Measurements from ENCODE around the gene ENOX1. TPM values are rescaled to one million over a fixed set of nuclear protein-coding genes. Genes with fewer than 3 reads are reported as not detected.

ENOX1 gene
- total and polyA plus RNA-seq, 9 of the 15 experiments (the other 6 are each of a cell fraction or from before 2014, with no cell fraction given): not detected

DNA sequence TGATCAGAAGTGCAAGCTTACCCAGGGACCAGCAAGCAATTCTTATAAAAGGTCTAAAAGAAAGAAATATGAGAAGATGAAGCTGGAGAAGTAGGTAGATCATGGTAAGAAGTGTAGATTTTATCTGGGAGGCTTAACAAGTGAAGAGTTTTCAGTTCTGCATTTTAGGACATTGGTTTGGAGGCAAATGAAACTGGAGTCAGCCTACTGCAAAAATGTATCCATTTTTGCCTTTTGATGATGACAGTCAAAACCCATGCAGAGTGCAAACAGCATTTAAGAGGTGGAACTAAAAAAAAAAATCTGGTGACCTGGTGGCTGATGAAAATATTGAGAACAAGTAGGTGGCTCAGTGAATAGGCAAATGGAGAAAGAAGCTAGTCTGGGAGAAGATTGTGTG lies 546.5 kb downstream of the ENOX1 start (continued):
- no peak for TF ChIP-seq ZNF143 (CRISPR knock-in tag; IDR thresholded peaks at IDR 0.05)
- TF ChIP-seq NKRF (IDR thresholded peaks at IDR 0.05; ENCODE audit: borderline replicate concordance): no peak

- DNase-seq (ENCODE audit: extremely low read depth in 1 of 4, low spot score in 3 of 4) (no peak), FAIRE-seq (no peak), ATAC-seq (no peak)
- Histone ChIP-seq H4K20me1 (replicated peaks; ENCODE audit: control insufficient read depth, insufficient read depth, low read length) (no peaks in the 10 kb centered on the region), H3K4me3 (no peak overlapping the region), H3K79me2 (ENCODE audit: control insufficient read depth, insufficient read depth, low read length) (no peaks in the 10 kb centered on the region), H3K4me2 (ENCODE audit: insufficient read depth, low read length) (no peak overlapping the region), H3K4me1 (replicated peaks in 1 of 2; ENCODE audit: control insufficient read depth in 2 of 2, insufficient read depth in 2 of 2, low read length in 2 of 2) (no peaks in the 10 kb centered on the region), H3K36me3 (ENCODE audit: control insufficient read depth, insufficient read depth, low read length) (no peaks in the 10 kb centered on the region), H2AFZ (ENCODE audit: low read depth, low read length) (no peak overlapping the region), H3K9ac (ENCODE audit: insufficient read depth in 1 of 2, low read depth in 2 of 2, low read length in 2 of 2) (no peak overlapping the region), H3K9me1 (ENCODE audit: control insufficient read depth, insufficient read depth, low read length) (no peaks in the 10 kb centered on the region), H3K27ac (ENCODE audit: extremely low read depth, low read depth, low read length) (no peak overlapping the region), H3K27me3 (ENCODE audit: control insufficient read depth in 2 of 2, insufficient read depth in 2 of 2, low read length in 2 of 2) (no peaks in the 10 kb centered on the region), H3K9me3 (replicated peaks; ENCODE audit: control insufficient read depth, insufficient read depth, low read depth, low read length) (no peaks in the 10 kb centered on the region)
- intact Hi-C loops (cut with micrococcal nuclease): no loop called here
- CTCF ChIA-PET (ENCODE audit: low intra/inter-chr PET ratio): no interaction called here
- no TSS peak for BruUV-seq (replicated peaks)
- in situ Hi-C loops (cut with MboI): no loop called here
- POLR2A ChIA-PET: no interaction called here
- no peak for TF ChIP-seq ZNF212 (CRISPR knock-in tag; IDR thresholded peaks at IDR 0.05)
- no peak for TF ChIP-seq RNF2 (IDR thresholded peaks at IDR 0.05)
- no peak for TF ChIP-seq BRCA1 (IDR thresholded peaks at IDR 0.05)
- TF ChIP-seq BRCA1 (CRISPR knock-in tag; IDR thresholded peaks at IDR 0.05): no peak
- no peak for TF ChIP-seq BDP1 (IDR thresholded peaks at IDR 0.05; ENCODE audit: insufficient read depth, insufficient read length)
- no peak for TF ChIP-seq STAT6 (CRISPR knock-in tag; IDR thresholded peaks at IDR 0.05)
- no peak for TF ChIP-seq THRAP3 (IDR thresholded peaks at IDR 0.05; ENCODE audit: borderline replicate concordance)
- TF ChIP-seq, protein P1, sequence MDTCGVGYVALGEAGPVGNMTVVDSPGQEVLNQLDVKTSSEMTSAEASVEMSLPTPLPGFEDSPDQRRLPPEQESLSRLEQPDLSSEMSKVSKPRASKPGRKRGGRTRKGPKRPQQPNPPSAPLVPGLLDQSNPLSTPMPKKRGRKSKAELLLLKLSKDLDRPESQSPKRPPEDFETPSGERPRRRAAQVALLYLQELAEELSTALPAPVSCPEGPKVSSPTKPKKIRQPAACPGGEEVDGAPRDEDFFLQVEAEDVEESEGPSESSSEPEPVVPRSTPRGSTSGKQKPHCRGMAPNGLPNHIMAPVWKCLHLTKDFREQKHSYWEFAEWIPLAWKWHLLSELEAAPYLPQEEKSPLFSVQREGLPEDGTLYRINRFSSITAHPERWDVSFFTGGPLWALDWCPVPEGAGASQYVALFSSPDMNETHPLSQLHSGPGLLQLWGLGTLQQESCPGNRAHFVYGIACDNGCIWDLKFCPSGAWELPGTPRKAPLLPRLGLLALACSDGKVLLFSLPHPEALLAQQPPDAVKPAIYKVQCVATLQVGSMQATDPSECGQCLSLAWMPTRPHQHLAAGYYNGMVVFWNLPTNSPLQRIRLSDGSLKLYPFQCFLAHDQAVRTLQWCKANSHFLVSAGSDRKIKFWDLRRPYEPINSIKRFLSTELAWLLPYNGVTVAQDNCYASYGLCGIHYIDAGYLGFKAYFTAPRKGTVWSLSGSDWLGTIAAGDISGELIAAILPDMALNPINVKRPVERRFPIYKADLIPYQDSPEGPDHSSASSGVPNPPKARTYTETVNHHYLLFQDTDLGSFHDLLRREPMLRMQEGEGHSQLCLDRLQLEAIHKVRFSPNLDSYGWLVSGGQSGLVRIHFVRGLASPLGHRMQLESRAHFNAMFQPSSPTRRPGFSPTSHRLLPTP (IDR thresholded peaks at IDR 0.05; ENCODE audit: borderline replicate concordance, extremely low read depth, insufficient read length): no peak
- no peak for TF ChIP-seq ZNF384 (IDR thresholded peaks at IDR 0.05; ENCODE audit: low read depth, low read length)
- no peak for TF ChIP-seq E2F1 (CRISPR knock-in tag; IDR thresholded peaks at IDR 0.05)
Measured at GRCh38 chr13:43239275-43239840, 547.4 kb downstream of the ENOX1 start.
